Nucleus accumbens (tissue), 56 donors: Measurements from ENCODE around the gene TSPAN18.
A peak's percentile ranks its signal among the peaks of the same experiment; 100 is the strongest.
"Not testable (repeated sequence)": the region's sequence is repeated elsewhere in the genome, so short reads cannot be mapped to it uniquely, and the experiment has no call there.

Experiments used
- DNase-seq, 56 donors: peaks; one replicate each; lab custom pipeline; 2025; lab: John Stamatoyannopoulos, UW

TSPAN18 gene

DNA sequence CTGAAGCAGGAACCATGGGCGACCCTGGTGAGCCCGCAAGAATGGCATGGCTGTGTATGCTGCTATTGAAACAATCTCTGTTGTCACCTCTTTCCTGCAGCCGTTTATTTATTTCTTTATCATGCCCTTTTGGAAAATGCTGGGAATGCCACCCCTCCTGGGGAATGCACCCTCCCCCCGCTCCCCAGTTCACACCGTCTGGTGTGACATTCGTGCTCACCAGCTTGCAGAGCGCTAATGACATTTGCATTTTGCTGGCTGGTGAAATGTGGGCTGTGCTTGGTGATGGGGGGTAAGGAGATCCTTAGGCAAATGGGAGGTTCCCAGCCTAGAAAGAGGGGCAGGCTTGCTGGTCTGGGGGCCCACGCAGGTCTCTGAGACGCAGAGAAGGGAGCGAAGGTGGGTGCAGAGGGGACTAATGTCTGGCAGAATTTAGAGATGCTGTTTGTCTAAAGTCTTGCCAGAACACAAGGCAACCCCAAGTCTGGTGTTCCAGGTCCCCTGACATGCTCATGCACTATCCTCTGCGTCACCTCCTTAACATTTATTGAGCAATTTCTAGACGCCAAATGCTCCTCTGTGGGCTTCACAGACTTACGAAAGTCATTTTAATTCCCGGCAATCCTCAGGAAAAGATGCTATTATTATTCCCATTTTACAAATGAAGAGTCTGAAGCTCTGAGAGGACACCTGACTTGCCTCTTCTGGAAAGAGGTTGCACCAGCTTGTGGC lies 132.2 kb downstream of the TSPAN18 start:
- no peak for DNase-seq

DNA sequence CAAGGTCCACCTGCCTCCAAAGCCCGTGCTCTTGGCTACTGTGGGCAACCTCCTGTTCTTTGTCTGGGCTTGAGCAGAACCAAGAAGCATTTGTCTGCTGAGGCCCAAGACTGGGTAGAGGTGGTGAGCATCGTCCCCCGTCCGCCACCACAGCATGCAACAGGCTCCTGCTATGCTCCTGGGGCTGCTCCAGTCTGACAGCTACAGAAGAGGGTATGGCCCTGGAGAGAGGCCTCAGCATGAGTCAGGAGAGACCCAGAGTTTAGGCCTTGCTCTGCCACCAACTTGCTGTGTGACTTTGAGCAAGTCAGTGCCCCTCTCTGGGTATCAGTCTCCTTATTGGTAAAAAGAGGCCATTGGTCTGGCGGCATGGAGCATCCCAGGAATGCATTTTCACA lies 132.8 kb downstream of the TSPAN18 start:
- no peak for DNase-seq

DNA sequence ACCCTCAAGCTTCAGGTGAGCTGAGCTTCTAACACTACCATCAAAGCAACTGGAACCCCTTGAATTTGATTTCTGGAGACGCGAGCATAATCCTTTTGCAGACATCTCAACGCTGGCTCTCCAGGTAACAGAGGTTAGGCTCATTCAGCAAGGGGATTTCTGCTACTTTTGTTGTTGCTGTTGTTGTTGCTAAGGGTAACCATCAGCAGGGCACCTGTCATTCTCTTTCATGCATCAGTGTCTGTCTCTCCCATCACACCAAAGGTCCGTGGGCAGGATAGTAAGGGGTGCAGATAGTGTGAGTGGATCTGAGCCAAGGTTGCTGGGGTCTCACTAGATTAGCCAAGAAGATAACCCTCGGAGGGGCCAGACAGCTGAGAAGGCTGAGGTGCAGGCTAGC lies 133.6 kb downstream of the TSPAN18 start:
- no peak for DNase-seq

DNA sequence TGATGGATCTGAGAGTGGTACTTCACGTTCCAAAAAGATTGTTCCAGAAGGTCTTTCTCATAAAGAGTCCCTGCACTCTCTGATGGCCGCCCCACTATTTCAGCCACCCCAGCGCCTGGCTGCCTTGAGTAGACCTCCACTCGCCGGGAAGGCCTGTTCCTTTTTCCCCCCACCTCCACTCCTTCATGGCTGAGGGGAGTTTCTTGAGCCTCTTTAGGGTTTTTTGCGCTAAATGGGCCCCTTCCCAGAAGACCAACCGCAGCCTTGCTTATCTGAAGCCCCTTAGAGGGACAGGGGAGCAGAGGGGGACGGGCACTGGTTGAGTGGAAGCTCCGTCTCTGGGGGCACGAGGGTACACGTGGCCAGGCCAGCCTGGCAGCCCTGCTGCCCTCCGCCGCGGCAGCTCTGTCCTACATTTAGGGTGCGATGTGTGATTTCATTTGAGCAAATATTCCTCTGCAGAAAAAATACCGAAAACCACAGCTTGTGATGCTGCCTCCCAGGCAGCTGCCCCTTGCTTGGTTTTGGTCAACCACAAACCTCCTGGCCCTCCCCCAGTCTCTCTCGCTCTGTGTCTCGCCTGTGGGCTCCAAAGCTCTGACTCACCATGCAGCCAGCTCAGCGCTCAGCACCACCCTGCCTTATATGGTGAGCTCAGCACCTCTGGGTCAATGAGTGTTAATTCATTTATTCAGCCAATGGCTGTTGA lies 135.2 kb downstream of the TSPAN18 start:
- peak in 2 of 56 donors; percentile 4 to 5 for DNase-seq

DNA sequence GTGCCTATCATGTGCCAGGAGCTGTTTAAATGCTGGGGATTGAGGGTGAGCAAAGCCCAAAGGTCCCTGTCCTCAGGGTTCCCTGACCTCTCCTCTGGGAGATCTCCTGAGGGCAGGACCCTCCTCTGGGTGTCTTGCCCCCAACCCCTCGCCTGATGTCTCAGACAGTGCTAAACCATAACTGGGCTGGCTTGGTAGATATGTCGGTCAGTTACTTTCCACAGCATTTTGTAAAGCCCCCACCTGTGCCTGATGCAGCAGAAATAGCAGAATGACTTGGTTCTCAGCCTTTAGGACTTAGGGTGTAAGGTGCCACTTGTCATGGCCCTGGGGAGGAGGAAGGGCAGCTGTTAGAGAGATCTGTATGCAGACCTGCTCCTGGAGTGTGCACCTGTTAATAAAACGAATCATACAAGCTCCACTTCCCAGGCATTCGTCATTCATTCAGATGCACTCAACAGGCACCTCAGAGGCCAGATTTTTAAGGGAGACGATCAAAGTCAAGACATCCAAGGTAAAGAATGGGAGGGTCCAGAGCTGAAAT lies 135.9 kb downstream of the TSPAN18 start:
- no peak for DNase-seq

DNA sequence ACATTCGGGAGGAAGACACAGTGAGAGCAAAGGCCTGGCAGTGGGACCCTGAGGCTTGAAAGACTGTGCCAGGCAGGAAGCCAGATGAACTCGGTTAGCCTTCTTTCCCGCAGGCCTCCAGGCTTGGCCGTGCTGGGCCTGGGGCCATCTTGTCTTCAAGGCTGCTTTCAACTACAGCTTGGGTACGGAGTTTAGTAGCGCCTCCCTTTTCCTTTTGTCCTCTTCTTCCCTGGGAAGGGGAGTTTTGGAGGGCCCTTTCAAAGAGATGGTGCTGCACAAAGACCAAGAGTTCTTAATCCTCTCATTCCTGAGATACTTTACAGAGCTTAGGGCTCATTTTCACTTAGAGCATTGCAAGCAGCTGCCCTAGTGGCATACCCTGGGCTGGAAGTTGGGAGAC lies 136.5 kb downstream of the TSPAN18 start:
- no peak for DNase-seq

GRCh38 chr11:44865866-44866272 lies 139.1 kb downstream of the TSPAN18 start:
- DNase-seq: peak in 2 of 56 donors; percentile 10 to 39

- DNase-seq: no peak
These were observed 139.5 kb downstream of the TSPAN18 start for GRCh38 chr11:44866286-44866685.

- DNase-seq: no peak
These were observed 141.3 kb downstream of the TSPAN18 start for GRCh38 chr11:44868021-44868420.

- DNase-seq: no peak
These were observed 142.0 kb downstream of the TSPAN18 start for GRCh38 chr11:44868455-44869421.

DNA sequence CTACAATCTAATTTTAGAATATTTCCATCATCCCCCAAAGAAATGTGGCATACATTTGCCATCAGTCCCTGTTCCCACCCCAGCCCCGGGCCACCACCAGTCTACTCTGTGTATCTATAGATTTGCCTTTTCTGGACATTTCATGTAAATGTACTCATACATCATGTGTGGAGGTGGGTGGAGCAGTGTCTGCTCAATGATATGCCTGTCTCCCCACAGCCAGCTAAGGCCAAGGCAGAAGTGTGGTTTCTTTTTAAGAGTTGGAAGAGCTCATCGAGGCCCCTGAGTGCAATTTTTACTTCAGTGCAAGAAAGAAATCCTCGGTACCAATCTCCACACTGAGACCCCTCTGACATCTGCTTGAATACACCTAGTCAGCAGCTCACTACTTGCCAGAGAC lies 143.4 kb downstream of the TSPAN18 start:
- DNase-seq: no peak

- DNase-seq: no peak
These were observed 143.9 kb downstream of the TSPAN18 start for GRCh38 chr11:44870615-44871176.

DNA sequence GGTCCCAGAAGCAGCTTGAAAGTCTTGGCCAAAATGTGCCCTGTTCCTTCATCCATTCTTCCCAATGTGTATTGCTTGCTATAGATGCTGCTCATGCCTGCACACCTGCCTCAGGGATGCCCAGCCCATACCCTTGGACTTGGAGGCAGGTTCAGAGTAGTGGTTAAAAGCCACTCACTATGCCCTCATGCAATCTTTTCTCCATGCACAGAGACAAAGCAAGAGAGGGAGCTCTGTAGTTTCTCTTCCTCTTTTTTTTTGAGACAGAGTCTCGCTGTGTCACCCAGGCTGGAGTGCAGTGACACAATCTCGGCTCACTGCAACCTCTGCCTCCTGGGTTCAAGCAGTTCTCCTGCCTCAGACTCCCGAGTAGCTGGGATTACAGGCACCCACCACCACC lies 144.9 kb downstream of the TSPAN18 start:
- DNase-seq: not testable (repeated sequence)

GRCh38 chr11:44872556-44872955 lies 145.8 kb downstream of the TSPAN18 start:
- DNase-seq: no peak

DNA sequence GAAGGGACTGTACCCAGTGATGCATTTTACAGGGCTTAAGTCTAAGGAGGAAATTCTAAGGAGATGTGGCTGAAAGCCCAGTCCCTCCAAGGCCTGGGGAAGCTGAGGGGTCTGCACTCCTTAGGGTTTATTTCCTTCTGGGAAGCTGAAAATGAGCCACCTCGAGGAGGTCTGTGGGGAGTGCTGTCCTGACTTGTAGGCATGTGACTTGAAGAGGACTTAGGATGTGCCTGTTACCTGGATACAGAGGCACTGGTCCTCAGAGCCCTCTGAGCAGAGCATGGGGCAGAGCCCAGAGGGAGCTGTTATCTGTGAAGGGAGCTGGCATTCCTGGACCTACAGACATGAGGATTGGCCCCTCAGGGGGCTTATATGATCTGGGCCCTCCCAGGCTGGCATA lies 146.8 kb downstream of the TSPAN18 start:
- DNase-seq: no peak

DNA sequence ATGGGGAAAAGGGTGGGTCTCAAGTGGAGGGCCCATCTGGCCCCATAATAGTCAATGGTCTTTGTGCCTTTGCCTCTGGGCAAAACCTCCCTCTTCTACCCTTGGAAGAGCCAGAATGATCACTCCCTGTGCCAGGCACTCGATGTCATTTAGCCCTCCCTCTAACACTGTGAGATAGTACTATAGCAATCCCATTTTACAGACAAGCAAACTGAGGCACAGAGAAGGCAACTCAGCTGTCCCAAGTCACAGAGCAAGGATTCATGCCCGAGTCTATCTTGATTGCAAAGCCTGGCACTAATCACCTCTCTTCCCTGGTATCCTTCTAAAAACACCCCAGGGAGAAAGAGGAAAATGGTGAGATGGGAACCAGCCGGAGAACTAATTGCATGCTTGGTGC lies 147.5 kb downstream of the TSPAN18 start:
- DNase-seq: no peak

DNA sequence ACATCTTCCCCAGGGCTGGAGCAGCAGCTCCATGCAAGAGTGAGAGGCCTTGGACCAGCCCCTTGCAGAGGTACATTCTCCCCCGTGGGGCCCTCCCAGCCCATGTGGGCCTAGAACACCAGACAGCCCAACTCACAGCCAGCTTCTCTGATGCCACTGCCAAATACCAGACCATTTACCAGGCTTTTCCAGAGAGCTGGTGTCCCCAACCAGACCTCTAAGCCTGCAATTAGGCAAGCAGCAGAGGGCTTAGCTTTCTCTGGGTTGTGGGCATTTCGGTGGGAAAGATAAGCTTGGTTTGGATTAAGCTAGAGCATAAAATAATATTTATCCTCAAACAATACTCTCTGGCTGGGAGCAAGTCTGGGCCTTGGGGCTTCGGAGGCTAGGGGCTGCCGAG lies 148.3 kb downstream of the TSPAN18 start:
- DNase-seq: no peak

DNA sequence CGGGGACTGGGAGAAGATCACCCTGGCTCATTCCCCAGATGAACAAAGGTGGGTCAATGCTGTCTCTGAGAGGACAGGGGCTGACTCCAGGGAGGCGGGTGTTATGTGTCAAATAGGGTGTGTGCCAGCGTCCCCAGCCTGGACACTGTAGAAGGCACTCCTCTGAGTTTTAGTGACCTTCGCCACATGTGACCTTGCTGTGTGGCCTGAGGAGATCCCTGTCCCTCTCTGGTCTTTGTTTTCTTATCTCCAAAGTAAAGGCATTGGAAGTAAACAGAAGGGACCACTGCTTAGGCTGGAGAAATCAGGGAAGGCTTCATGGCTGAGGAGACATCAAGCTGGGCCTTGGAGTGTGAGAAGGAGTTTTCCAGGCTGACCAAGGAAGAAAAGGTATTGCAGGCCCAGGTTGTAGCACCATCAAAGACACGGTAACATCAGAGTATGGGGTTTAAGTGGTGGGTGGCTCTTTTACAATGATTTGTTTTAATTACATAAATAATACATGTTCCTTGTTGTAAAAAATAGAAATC lies 149.5 kb downstream of the TSPAN18 start:
- DNase-seq: no peak

- DNase-seq: no peak
These were observed 150.1 kb downstream of the TSPAN18 start for GRCh38 chr11:44876906-44877305.
